Measurements from ENCODE around the gene PKP1. TPM values are rescaled to one million over a fixed set of nuclear protein-coding genes. Genes with fewer than 3 reads are reported as not detected.

The PKP1 gene
- total RNA-seq, 1 donor from 2014 or later: not detected

DNA sequence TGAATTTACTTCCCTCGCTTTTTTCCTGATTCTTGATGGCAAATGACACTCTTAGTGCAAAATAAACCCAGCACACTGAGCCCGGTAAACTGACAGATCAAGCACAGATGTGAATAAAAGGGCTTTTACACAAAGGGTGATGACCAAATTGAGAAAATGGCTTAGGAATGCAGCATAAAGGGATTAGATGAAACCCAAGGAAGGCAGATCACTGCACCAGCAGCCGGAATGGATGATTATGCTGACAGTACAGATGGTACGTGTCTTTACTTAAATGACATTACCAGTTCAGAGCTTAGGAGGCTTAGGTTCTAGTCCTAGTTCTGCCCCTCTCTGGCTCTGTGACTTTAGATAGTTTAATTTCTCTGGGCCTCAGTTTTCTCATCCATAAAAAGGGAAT lies 12.0 kb downstream of the PKP1 start:
- Mint-ChIP-seq H3K9me3 (no peaks in the 10 kb centered on the region), H3K27ac (no peak overlapping the region), H3K4me3 (ENCODE audit: low read depth) (no peak overlapping the region), H3K27me3 (ENCODE audit: low read depth) (peaks cover 17% of the 10 kb centered on the region), H3K4me1 (ENCODE audit: low read depth) (no peaks in the 10 kb centered on the region), H3K36me3 (ENCODE audit: low read depth) (no peaks in the 10 kb centered on the region)
- no peak for DNase-seq (ENCODE audit: low spot score)
- intact Hi-C loops (cut with micrococcal nuclease): no loop called here

- intact Hi-C loops (cut with micrococcal nuclease): no loop called here
- Mint-ChIP-seq H3K4me3 (ENCODE audit: low read depth) (no peak overlapping the region), H3K36me3 (ENCODE audit: low read depth) (no peaks in the 10 kb centered on the region), H3K9me3 (no peaks in the 10 kb centered on the region), H3K27me3 (ENCODE audit: low read depth) (peaks cover 17% of the 10 kb centered on the region), H3K4me1 (ENCODE audit: low read depth) (no peaks in the 10 kb centered on the region), H3K27ac (no peak overlapping the region)
- no peak for DNase-seq (ENCODE audit: low spot score)
Observed at GRCh38 chr1:201295861-201296260, 12.6 kb downstream of the PKP1 start.

- Mint-ChIP-seq H3K27me3 (ENCODE audit: low read depth) (peaks cover 17% of the 10 kb centered on the region), H3K36me3 (ENCODE audit: low read depth) (no peaks in the 10 kb centered on the region)
Observed at GRCh38 chr1:201296352-201296751, 13.0 kb downstream of the PKP1 start.

GRCh38 chr1:201298396-201299381 lies 15.4 kb downstream of the PKP1 start:
- H3K4me1 Mint-ChIP-seq (ENCODE audit: low read depth): no peaks in the 10 kb centered on the region
- H3K27ac Mint-ChIP-seq: no peak overlapping the region
- H3K4me3 Mint-ChIP-seq (ENCODE audit: low read depth): no peak overlapping the region
- H3K27me3 Mint-ChIP-seq (ENCODE audit: low read depth): peaks cover 17% of the 10 kb centered on the region
- DNase-seq (ENCODE audit: low spot score): no peak
- no peaks in the 10 kb centered on the region for H3K9me3 Mint-ChIP-seq
- no peaks in the 10 kb centered on the region for H3K36me3 Mint-ChIP-seq (ENCODE audit: low read depth)
- intact Hi-C loops (cut with micrococcal nuclease): no loop called here

More at GRCh38 chr1:201296352-201296751, 13.0 kb downstream of the PKP1 start:
- intact Hi-C loops (cut with micrococcal nuclease): no loop called here
- H3K9me3 Mint-ChIP-seq: no peaks in the 10 kb centered on the region
- H3K4me3 Mint-ChIP-seq (ENCODE audit: low read depth): no peak overlapping the region
- H3K27ac Mint-ChIP-seq: no peak overlapping the region
- DNase-seq (ENCODE audit: low spot score): no peak
- H3K4me1 Mint-ChIP-seq (ENCODE audit: low read depth): no peaks in the 10 kb centered on the region

GRCh38 chr1:201299968-201300367 lies 16.7 kb downstream of the PKP1 start:
- H3K4me1 Mint-ChIP-seq (ENCODE audit: low read depth): no peaks in the 10 kb centered on the region
- H3K27ac Mint-ChIP-seq: no peak overlapping the region
- no peak for DNase-seq (ENCODE audit: low spot score)
- H3K36me3 Mint-ChIP-seq (ENCODE audit: low read depth): no peaks in the 10 kb centered on the region
- H3K9me3 Mint-ChIP-seq: no peaks in the 10 kb centered on the region
- H3K27me3 Mint-ChIP-seq (ENCODE audit: low read depth): peaks cover 15% of the 10 kb centered on the region
- no peak overlapping the region for H3K4me3 Mint-ChIP-seq (ENCODE audit: low read depth)
- intact Hi-C loops (cut with micrococcal nuclease): no loop called here

GRCh38 chr1:201300641-201301040 lies 17.3 kb downstream of the PKP1 start:
- DNase-seq (ENCODE audit: low spot score): no peak
- Mint-ChIP-seq H3K4me1 (ENCODE audit: low read depth) (no peaks in the 10 kb centered on the region), H3K27me3 (ENCODE audit: low read depth) (peaks cover 13% of the 10 kb centered on the region), H3K4me3 (ENCODE audit: low read depth) (no peak overlapping the region), H3K36me3 (ENCODE audit: low read depth) (no peaks in the 10 kb centered on the region), H3K9me3 (no peaks in the 10 kb centered on the region), H3K27ac (no peak overlapping the region)
- intact Hi-C loops (cut with micrococcal nuclease): no loop called here

DNA sequence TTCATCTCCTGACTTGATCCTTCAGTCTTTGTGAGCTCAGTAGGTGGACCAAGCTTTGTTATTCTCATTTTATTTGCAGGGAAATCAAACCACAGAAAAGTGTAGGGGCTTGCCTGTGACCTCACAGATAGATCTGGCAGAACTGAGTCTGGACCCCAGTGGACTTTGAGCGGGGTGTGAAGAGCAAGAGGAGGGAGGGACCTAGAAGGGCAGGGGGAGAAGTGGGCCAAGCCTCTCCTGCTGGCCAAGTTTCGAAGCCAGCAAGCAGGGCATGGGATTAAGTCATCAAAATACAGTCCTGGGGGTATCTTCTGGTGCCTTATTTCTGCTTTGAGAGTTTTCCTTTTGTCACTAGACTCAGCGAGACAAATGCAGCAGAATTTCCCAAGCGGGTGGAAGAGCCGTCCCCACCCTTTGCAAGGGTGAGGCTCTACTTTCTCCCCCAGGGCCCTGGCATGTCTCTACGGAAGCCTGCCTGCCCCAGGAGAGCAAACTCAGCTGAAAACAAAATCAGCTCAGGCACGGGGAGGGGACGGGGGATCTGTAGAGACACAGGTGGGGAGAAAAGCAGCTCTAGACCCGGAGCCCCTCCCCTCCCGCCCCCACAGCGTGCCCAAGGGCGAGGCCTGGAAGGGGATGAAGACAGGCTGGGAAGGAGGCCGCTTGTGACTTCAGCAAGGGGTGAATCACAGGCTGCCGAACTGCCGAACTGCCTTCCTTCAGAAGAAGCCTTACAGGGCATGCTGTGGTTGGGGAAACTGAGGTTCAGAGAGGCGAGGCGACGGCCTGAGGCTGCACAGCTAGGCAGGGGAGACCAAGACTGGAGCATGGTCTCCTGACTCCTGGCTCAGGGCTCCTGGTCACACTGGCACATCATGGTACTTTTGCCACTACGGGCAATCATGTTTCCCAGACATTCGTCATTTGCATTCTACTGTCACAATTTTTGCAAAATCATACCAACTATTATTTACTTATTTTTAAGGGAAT lies 19.2 kb downstream of the PKP1 start:
- no peaks in the 10 kb centered on the region for H3K36me3 Mint-ChIP-seq (ENCODE audit: low read depth)
- H3K4me1 Mint-ChIP-seq (ENCODE audit: low read depth): no peaks in the 10 kb centered on the region
- no peak overlapping the region for H3K4me3 Mint-ChIP-seq (ENCODE audit: low read depth)
- intact Hi-C loops (cut with micrococcal nuclease): no loop called here
- peaks cover 8% of the 10 kb centered on the region for H3K27me3 Mint-ChIP-seq (ENCODE audit: low read depth)
- DNase-seq (ENCODE audit: low spot score): no peak
- H3K27ac Mint-ChIP-seq: no peak overlapping the region
- no peaks in the 10 kb centered on the region for H3K9me3 Mint-ChIP-seq

GRCh38 chr1:201304126-201304525 lies 20.8 kb downstream of the PKP1 start:
- intact Hi-C loops (cut with micrococcal nuclease): no loop called here

GRCh38 chr1:201305815-201306214 lies 22.5 kb downstream of the PKP1 start:
- no peak overlapping the region for H3K27ac Mint-ChIP-seq
- DNase-seq (ENCODE audit: low spot score): no peak
- intact Hi-C loops (cut with micrococcal nuclease): no loop called here
- no peaks in the 10 kb centered on the region for H3K4me1 Mint-ChIP-seq (ENCODE audit: low read depth)
- H3K4me3 Mint-ChIP-seq (ENCODE audit: low read depth): no peak overlapping the region
- H3K27me3 Mint-ChIP-seq (ENCODE audit: low read depth): peaks cover 19% of the 10 kb centered on the region
- no peaks in the 10 kb centered on the region for H3K36me3 Mint-ChIP-seq (ENCODE audit: low read depth)
- H3K9me3 Mint-ChIP-seq: no peaks in the 10 kb centered on the region

More at GRCh38 chr1:201304126-201304525, 20.8 kb downstream of the PKP1 start:
- Mint-ChIP-seq H3K9me3 (no peaks in the 10 kb centered on the region), H3K27me3 (ENCODE audit: low read depth) (peaks cover 13% of the 10 kb centered on the region), H3K4me1 (ENCODE audit: low read depth) (no peaks in the 10 kb centered on the region), H3K4me3 (ENCODE audit: low read depth) (no peak overlapping the region), H3K36me3 (ENCODE audit: low read depth) (no peaks in the 10 kb centered on the region), H3K27ac (no peak overlapping the region)
- DNase-seq (ENCODE audit: low spot score): no peak

GRCh38 chr1:201307231-201307630 lies 23.9 kb downstream of the PKP1 start:
- intact Hi-C loops (cut with micrococcal nuclease): no loop called here
- no peak for DNase-seq (ENCODE audit: low spot score)
- Mint-ChIP-seq H3K27me3 (ENCODE audit: low read depth) (peaks cover 19% of the 10 kb centered on the region), H3K9me3 (no peaks in the 10 kb centered on the region), H3K4me3 (ENCODE audit: low read depth) (no peak overlapping the region), H3K27ac (no peak overlapping the region), H3K36me3 (ENCODE audit: low read depth) (no peaks in the 10 kb centered on the region), H3K4me1 (ENCODE audit: low read depth) (no peaks in the 10 kb centered on the region)

GRCh38 chr1:201307760-201308499 lies 24.6 kb downstream of the PKP1 start:
- peaks cover 19% of the 10 kb centered on the region for H3K27me3 Mint-ChIP-seq (ENCODE audit: low read depth)
- DNase-seq (ENCODE audit: low spot score): no peak
- H3K4me1 Mint-ChIP-seq (ENCODE audit: low read depth): no peaks in the 10 kb centered on the region
- no peaks in the 10 kb centered on the region for H3K9me3 Mint-ChIP-seq
- no peaks in the 10 kb centered on the region for H3K36me3 Mint-ChIP-seq (ENCODE audit: low read depth)
- no peak overlapping the region for H3K4me3 Mint-ChIP-seq (ENCODE audit: low read depth)
- H3K27ac Mint-ChIP-seq: no peak overlapping the region
- intact Hi-C loops (cut with micrococcal nuclease): no loop called here

DNA sequence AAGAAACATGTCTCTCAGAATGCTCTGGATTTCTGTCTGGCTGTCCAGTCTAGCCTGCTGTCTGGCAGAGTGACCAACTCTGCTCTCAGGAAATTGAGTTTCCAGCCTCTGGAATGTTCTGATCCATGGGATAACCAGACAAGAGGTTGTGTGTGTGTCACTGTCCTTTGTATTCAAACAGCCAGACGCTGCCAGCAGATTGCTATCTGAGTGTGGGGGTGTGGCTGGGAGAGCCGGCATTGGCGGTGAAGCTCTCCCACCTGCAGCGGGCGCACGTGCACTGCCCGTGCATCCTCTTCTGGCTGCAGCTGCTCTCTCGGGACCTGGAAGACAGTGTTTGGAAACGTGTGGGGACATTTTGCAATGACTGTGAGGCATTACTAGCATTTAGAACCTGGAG lies 26.1 kb downstream of the PKP1 start:
- DNase-seq (ENCODE audit: low spot score): no peak

More for the DNA sequence above, 26.1 kb downstream of the PKP1 start:
- Mint-ChIP-seq H3K4me1 (ENCODE audit: low read depth) (no peaks in the 10 kb centered on the region), H3K27me3 (ENCODE audit: low read depth) (peaks cover 19% of the 10 kb centered on the region), H3K27ac (no peak overlapping the region), H3K36me3 (ENCODE audit: low read depth) (no peaks in the 10 kb centered on the region), H3K4me3 (ENCODE audit: low read depth) (no peak overlapping the region), H3K9me3 (no peaks in the 10 kb centered on the region)
- intact Hi-C loops (cut with micrococcal nuclease): no loop called here

Data from activated T-helper 2 cell treated with anti-CD3 and anti-CD28 coated beads, Interferon-gamma antibody, Interleukin-2, Interleukin-4, amounts not matched to agents 10 μg/mL and 5 μg/mL and 100 μg/mL, durations not matched to agents 14 hours and 24 hours and 36 hours (primary cell).